GM18507 (cell line): ENCODE measurements around the gene DHODH.
A peak's percentile ranks its signal among the peaks of the same experiment; 100 is the strongest.
"Not testable (repeated sequence)": the region's sequence is repeated elsewhere in the genome, so short reads cannot be mapped to it uniquely, and the experiment has no call there.

Experiments used
- DNase-seq: peaks from one replicate; pipeline ENCODE4 v3.0.0; 2011; ENCODE audit warnings: low read depth; ENCODE audit not compliant: insufficient read length; ENCODE audit errors: extremely low spot score
- FAIRE-seq: peaks from 2 replicates; lab custom pipeline; 2011; peaks lifted over from hg19 to GRCh38; lab: Jason Lieb, UNC

Gene DHODH

GRCh38 chr16:72008424-72009216 is at the start of gene DHODH:
DHODH (plus strand) TSS chr16:72008744; CDS start chr16:72008765, 21 bp downstream.
- peak; percentile 100 for DNase-seq
- peak; percentile 96 for FAIRE-seq

- DNase-seq (peak; percentile 59), FAIRE-seq (peak; percentile 93)
These were observed 47.2 kb upstream of the DHODH start for GRCh38 chr16:71961066-71962039.

- FAIRE-seq = no peak
- DNase-seq = no peak
These were observed 45.2 kb upstream of the DHODH start for GRCh38 chr16:71963125-71963875.

- DNase-seq (no peak), FAIRE-seq (no peak)
These were observed 43.3 kb upstream of the DHODH start for GRCh38 chr16:71965223-71965622.

DNA sequence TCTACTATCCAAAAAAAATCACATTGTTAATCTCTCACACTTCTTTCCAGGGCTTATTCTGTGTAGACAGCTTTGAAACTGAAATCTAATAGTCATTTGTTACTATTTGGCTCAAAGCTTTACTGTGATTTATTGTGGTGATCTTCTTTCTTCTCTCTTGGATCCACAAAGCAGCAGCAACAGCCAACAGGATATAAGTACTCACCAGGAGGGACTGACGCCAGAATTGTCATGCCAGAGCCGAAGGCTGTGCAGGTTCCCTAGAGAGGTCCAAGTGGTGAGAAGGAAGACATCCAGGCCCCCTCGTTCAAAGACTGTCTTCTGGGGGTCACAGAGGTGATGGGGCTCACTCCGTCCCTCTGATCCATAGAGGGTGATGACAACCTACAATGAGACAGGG is 41.6 kb upstream of the DHODH start:
- FAIRE-seq (no peak), DNase-seq (no peak)

DNA sequence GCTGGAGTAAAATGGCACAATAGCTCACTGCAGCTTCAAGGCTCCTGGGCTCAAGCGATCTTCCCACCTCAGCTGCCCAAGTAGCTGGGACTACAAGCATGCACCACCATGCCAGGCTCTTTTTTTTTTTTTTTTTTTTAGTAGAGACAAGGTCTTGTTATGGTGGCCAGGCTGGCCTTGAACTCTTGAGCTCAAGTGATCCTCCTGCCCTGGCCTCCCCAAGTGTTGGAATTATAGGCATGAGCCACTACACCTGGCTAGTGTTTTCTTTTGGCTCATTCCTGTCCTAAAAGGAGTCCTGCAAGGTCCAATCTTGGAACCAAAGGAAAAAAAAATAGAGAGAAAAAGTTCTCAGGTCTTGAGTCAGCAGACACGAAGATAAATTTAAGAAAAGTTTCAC is 39.2 kb upstream of the DHODH start:
- FAIRE-seq (no peak), DNase-seq (no peak)

GRCh38 chr16:71971571-71971970 is 37.0 kb upstream of the DHODH start:
- FAIRE-seq = no peak

GRCh38 chr16:71972356-71972755 is 36.2 kb upstream of the DHODH start:
- FAIRE-seq (no peak), DNase-seq (no peak)

More at GRCh38 chr16:71971571-71971970, 37.0 kb upstream of the DHODH start:
- DNase-seq = no peak

- DNase-seq (no peak), FAIRE-seq (no peak)
These were observed 35.5 kb upstream of the DHODH start for GRCh38 chr16:71973001-71973400.

DNA sequence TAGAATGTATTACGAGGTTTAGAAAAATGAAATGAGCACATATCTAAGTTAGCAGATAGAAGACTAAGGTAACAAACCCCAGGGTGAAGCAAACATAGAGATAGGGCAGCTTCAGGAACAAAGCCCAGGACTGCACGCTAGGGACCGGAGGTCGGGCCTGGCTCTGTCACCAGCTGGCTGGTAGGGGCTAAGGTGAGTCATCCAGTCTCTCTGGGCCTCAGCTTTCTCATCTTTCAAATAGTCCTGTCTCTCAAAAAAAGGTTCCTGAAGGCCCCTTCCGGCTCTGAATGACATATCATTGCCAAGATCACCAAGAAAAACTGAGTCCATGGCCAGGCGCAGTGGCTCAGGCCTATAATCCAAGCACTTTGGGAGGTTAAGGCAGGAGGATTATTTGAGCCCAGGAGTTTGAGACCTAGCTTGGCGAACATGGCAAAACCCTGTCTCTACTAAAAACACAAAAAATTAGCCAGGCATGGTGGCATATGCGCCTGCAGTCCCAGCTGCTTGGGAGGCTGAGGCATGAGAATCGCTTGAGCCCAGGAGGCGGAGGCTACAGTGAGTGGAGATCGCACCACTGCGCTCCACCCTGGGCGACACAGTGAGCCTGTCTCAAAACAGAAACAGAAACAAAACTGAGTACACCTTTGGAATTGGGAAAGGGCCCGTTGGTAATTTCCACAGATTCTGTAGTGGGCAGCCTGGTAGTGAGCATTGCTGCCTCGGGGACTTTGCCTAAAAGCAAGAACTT is 34.3 kb upstream of the DHODH start:
- FAIRE-seq (no peak), DNase-seq (no peak)

DNA sequence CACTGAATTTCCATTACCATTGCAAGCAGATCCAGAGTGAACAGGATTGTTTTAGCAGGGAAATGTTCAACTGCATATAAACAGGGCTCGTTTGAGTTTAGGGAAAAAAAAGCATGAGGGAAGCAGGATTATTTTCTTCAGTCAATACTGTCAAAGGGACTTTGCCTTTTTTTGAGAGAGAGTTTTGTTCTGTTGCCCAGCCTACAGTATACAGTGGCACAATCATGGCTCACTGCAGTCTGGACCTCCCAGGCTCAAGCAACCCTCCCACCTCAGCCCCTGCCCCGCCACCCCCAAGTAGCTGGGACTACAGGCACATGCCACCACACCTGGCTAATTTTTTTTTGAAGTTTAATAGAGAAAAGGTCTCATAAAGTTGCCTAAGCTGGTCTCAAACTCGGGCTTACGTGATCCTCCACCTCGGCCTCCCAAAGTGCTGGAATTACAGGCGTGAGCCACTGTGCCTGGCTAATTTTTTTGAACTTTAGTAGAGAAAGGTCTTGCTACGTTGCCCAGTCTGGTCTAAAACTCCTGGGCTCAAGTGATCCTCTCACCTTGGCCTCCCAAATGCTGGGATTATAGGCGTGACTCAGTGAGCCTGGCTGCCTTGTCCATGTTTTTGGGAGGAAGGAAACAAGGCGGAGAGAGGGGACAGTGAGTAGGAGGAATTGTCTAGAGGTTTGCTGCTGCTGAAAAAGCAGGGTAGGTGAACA is 23.1 kb upstream of the DHODH start:
- no peak for DNase-seq
- no peak for FAIRE-seq

DNA sequence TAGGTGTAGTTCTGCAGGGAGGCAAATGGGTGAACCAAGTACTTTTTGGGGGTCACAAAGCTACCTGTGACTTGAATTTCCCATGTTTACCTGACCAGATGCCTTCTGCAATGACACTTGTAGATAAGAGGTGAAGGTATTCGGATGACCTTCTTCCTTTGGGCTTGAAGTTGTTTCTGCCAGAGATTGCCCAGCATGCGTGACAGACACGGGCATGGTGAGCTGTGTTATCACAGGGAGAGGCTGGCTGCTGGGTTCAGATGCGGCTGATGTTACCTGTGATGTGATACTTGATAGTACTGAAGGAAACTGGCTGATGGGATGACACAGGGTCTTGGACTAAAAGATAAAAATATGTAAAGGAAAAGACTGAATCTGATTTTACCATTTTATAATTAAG is 22.4 kb upstream of the DHODH start:
- no peak for DNase-seq
- FAIRE-seq = no peak

GRCh38 chr16:71995038-71995437 is 13.5 kb upstream of the DHODH start:
- no peak for DNase-seq
- no peak for FAIRE-seq

GRCh38 chr16:71997578-71997977 is 11.0 kb upstream of the DHODH start:
- DNase-seq, FAIRE-seq: not testable (repeated sequence)

- DNase-seq (no peak), FAIRE-seq (no peak)
These were observed 7.2 kb upstream of the DHODH start for GRCh38 chr16:72001180-72001874.

DNA sequence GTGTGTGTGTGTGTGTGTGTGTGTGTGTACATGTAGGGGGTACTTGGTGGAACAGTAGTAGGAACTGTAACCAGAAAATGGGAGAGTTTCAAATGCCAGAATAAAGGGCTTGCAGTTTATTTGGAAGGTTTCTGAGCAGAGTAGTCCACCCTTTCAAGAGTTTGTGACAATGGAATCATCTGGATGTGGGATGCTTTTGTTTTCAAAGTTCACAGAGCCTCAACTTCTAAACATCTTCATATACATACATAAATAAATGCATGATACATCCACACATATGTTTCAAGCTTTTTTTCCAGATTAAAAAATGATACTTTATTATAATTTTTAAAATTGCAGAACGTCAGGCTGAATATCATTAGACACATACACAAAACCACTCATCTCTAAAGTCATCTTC is 5.9 kb upstream of the DHODH start:
- FAIRE-seq = no peak

GRCh38 chr16:72008065-72008423 is 500 bp upstream of the DHODH start:
- not testable (repeated sequence) for FAIRE-seq

More for the DNA sequence above, 5.9 kb upstream of the DHODH start:
- no peak for DNase-seq

GRCh38 chr16:72009779-72010178 is 1.2 kb downstream of the DHODH start:
- no peak for DNase-seq
- FAIRE-seq = no peak

More at GRCh38 chr16:72008065-72008423, 500 bp upstream of the DHODH start:
- DNase-seq = not testable (repeated sequence)
